Panc1 (cell line): Measurements from ENCODE around the gene AKAP10. TPM values are rescaled to one million over a fixed set of nuclear protein-coding genes. Genes with fewer than 3 reads are reported as not detected.
"Not testable (repeated sequence)": the region's sequence is repeated elsewhere in the genome, so short reads cannot be mapped to it uniquely, and the experiment has no call there.

Experiments
- ATAC-seq: fragments of 200-7000 bp; cut with Tn5 transposase; 2 replicates; pipeline ENCODE4 v1.9.1; 2020; ENCODE audit warnings: mild to moderate bottlenecking, moderate library complexity
- BruUV-seq: library from RNA; stranded (reverse); fragments of 400-500 nt; replicated peaks from 2 replicates; lab custom pipeline; 2021; lab: Mats Ljungman, UMichigan
- CTCF ChIA-PET: fragments of 300-600 bp; sonication (Branson Sonifier 250); formaldehyde crosslinking; loops from one replicate; lab custom pipeline; 2022; ENCODE audit warnings: antibody characterized with exemption; lab: Charles Lee
- POLR2A ChIA-PET: fragments of 300-600 bp; sonication (Branson Sonifier 250); formaldehyde crosslinking; loops from one replicate; lab custom pipeline; 2022; ENCODE audit warnings: antibody characterized with exemption; lab: Charles Lee
- DNase-seq: peaks from one replicate; pipeline ENCODE4 v3.0.0-alpha.2; 2010; ENCODE audit warnings: low read depth, low spot score
- H3K27ac ChIP-seq: 2 replicates; pipeline ENCODE4 v1.5.1; 2011; ENCODE audit warnings: mild to moderate bottlenecking, low read length, inconsistent platforms
- H3K27me3 ChIP-seq: fragments of 200-500 bp; sonication (Bioruptor generic); 2 replicates; pipeline ENCODE4 v1.6.0; 2014; ENCODE audit warnings: low read length, inconsistent platforms; ENCODE audit not compliant: control insufficient read depth, insufficient read depth
- H3K36me3 ChIP-seq: fragments of 200-500 bp; sonication (Bioruptor generic); 2 replicates; pipeline ENCODE4 v1.5.1; 2014; ENCODE audit warnings: inconsistent platforms, mild to moderate bottlenecking, low read length, moderate library complexity; ENCODE audit not compliant: control insufficient read depth, insufficient read depth
- H3K4me1 ChIP-seq: 2 replicates; pipeline ENCODE4 v1.5.1; 2011; ENCODE audit warnings: inconsistent platforms, mild to moderate bottlenecking, low read length, moderate library complexity; ENCODE audit not compliant: control insufficient read depth, insufficient read depth
- H3K4me3 ChIP-seq, 2 experiments: 2 replicates each; pipeline ENCODE4 v1.5.1; 2011 to 2012; ENCODE audit warnings: low read depth in 2 of 2, low read length in 2 of 2, mild to moderate bottlenecking in 2 of 2, inconsistent platforms in 1 of 2, moderate library complexity in 1 of 2
- H3K9me3 ChIP-seq: fragments of 200-500 bp; sonication (Bioruptor generic); 2 replicates; pipeline ENCODE4 v1.5.1; 2014; ENCODE audit warnings: low read depth, mild to moderate bottlenecking, inconsistent platforms, low read length, moderate library complexity; ENCODE audit not compliant: control insufficient read depth, insufficient read depth
- POLR2AphosphoS5 ChIP-seq: IDR thresholded peaks from 2 replicates; pipeline ENCODE4 v1.6.1; 2012; ENCODE audit warnings: mild to moderate bottlenecking, low read depth, low read length, moderate library complexity
- REST ChIP-seq, 2 experiments: IDR thresholded peaks; 2 replicates each; pipeline ENCODE4 v1.6.1; 2011 to 2012; ENCODE audit warnings: low read depth in 2 of 2, control low read depth in 1 of 2, low read length in 1 of 2, mild to moderate bottlenecking in 1 of 2, moderate library complexity in 1 of 2; ENCODE audit not compliant: insufficient read depth in 1 of 2
- SIN3A ChIP-seq: IDR thresholded peaks from 2 replicates; pipeline ENCODE4 v1.6.1; 2012; ENCODE audit warnings: low read depth, mild to moderate bottlenecking, low read length, moderate library complexity, borderline replicate concordance; ENCODE audit not compliant: insufficient read depth
- TCF7L2 ChIP-seq: IDR thresholded peaks from 2 replicates; pipeline ENCODE4 v1.6.1; 2011; ENCODE audit warnings: mild to moderate bottlenecking, low read depth, low read length, inconsistent platforms
- in situ Hi-C: cut with HindIII; loops from 2 replicates; pipeline ENCODE4 v1.10.0; 2016; ENCODE audit warnings: low sequenced_read_pairs, low pct_unique_long_range_greater_than_20kb
- intact Hi-C: fragments of 100-400 bp; cut with micrococcal nuclease; formaldehyde crosslinking; loops from one replicate; pipeline ENCODE4 v1.10.0; 2022; ENCODE audit not compliant: unreplicated experiment
- total RNA-seq: library from RNA; stranded (reverse); gene quantifications from one replicate; pipeline ENCODE4 v1.2.1, GENCODE V29; 2021; ENCODE audit not compliant: unreplicated experiment
- TF ChIP-seq, protein P1 (sequence below): fragments of 450-650 bp; IDR thresholded peaks from 2 replicates; pipeline ENCODE4 v1.5.1; 2017; ENCODE audit warnings: mild to moderate bottlenecking

The AKAP10 gene
- total RNA-seq, 1 experiment from 2014 or later = 24.6 TPM

DNA sequence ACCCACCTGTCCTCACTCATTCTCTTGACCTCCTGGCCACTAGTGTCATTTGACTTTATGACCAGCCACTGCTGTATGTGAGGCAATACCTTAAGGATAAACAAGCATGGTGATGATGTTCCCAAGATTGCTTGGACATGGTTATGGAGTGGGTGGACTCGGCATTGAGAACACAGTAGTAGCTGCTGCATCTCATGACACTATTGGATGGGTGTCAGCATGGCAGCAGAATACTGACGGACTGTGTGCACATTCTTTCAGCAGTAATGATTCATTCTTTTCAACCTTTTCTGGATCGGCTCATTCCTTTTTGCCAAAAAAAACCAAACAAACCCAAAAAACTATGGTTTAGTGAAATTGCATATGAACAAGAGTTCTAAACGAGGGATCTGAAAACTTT lies 45.1 kb upstream of the AKAP10 start:
- no peaks in the 10 kb centered on the region; the same call in 1 of the 2 replicates for H3K36me3 ChIP-seq
- ChIA-PET POLR2A (no interaction called here), CTCF (interaction anchor here (0.6 kb wide), 1 partner anchor 13 kb away, joined by 3 read pairs; no protein-coding TSS in a partner anchor)
- no peaks in the 10 kb centered on the region for H3K27me3 ChIP-seq
- intact Hi-C loops = no loop called here
- H3K27ac ChIP-seq = no peak overlapping the region
- in situ Hi-C loops = no loop called here
- ATAC-seq (no peak), DNase-seq (no peak)
- TF ChIP-seq POLR2AphosphoS5 (no peak), SIN3A (no peak), TCF7L2 (no peak), REST (IDR thresholded peaks at IDR 0.05; ENCODE audit: insufficient read depth in 1 of 2, low read depth in 2 of 2, low read length in 1 of 2) (no peak)
- TF ChIP-seq, protein P1, sequence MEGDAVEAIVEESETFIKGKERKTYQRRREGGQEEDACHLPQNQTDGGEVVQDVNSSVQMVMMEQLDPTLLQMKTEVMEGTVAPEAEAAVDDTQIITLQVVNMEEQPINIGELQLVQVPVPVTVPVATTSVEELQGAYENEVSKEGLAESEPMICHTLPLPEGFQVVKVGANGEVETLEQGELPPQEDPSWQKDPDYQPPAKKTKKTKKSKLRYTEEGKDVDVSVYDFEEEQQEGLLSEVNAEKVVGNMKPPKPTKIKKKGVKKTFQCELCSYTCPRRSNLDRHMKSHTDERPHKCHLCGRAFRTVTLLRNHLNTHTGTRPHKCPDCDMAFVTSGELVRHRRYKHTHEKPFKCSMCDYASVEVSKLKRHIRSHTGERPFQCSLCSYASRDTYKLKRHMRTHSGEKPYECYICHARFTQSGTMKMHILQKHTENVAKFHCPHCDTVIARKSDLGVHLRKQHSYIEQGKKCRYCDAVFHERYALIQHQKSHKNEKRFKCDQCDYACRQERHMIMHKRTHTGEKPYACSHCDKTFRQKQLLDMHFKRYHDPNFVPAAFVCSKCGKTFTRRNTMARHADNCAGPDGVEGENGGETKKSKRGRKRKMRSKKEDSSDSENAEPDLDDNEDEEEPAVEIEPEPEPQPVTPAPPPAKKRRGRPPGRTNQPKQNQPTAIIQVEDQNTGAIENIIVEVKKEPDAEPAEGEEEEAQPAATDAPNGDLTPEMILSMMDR = no peak
- no peak overlapping the region for H3K4me3 ChIP-seq
- BruUV-seq = no TSS peak
- no peaks in the 10 kb centered on the region for H3K4me1 ChIP-seq
- no peaks in the 10 kb centered on the region for H3K9me3 ChIP-seq

- H3K27me3 ChIP-seq, CTCF ChIA-PET, DNase-seq, intact Hi-C loops, POLR2A ChIA-PET, H3K27ac ChIP-seq, H3K4me1 ChIP-seq, H3K9me3 ChIP-seq, ATAC-seq, BruUV-seq, H3K4me3 ChIP-seq, H3K36me3 ChIP-seq, in situ Hi-C loops: not testable (repeated sequence)
These were observed 38.9 kb upstream of the AKAP10 start for GRCh38 chr17:20016475-20016992.

GRCh38 chr17:20012017-20012536 lies 34.4 kb upstream of the AKAP10 start:
- Histone ChIP-seq H3K4me1 (no peaks in the 10 kb centered on the region; the same call in 1 of the 2 replicates), H3K9me3 (0 out of 2 replicates have a peak, but pooled peaks cover 7% of the 10 kb centered on the region), H3K4me3 (peak overlapping the region; percentile 16 to 70; a peak in 3 of 4 replicates), H3K27me3 (no peaks in the 10 kb centered on the region), H3K27ac (peak overlapping the region; percentile 96; the same call in 1 of the 2 replicates), H3K36me3 (no peaks in the 10 kb centered on the region)
- intact Hi-C loops (loop anchor here (5.0 kb wide), 1 partner anchor 80 kb away; no protein-coding TSS in a partner anchor), in situ Hi-C loops (no loop called here)
- DNase-seq (no peak), ATAC-seq (no peak)
- ChIA-PET CTCF (no interaction called here), POLR2A (interaction anchor here (0.6 kb wide), 1 partner anchor 18 kb away, joined by 5 read pairs; no protein-coding TSS in a partner anchor)
- BruUV-seq = no TSS peak
- no peak for TF ChIP-seq TCF7L2
- no peak for TF ChIP-seq POLR2AphosphoS5
- TF ChIP-seq SIN3A = no peak
- TF ChIP-seq, protein P1 = no peak
- no peak for TF ChIP-seq REST (IDR thresholded peaks at IDR 0.05; ENCODE audit: insufficient read depth in 1 of 2, low read depth in 2 of 2, low read length in 1 of 2)
